22Rv1 (cell line): ENCODE results near the gene MKI67.

ENCODE experiments used
- H3K27ac ChIP-seq: fragments of 450-650 bp; 2 replicates; pipeline ENCODE4 v1.5.1; 2017
- ZFX ChIP-seq: fragments of 450-650 bp; IDR thresholded peaks from 2 replicates; pipeline ENCODE4 v1.6.1; 2017; ENCODE audit warnings: antibody characterized with exemption, borderline replicate concordance
- TF ChIP-seq, protein P1 (sequence below): fragments of 450-650 bp; IDR thresholded peaks from 2 replicates; pipeline ENCODE4 v1.5.1; 2017; ENCODE audit warnings: mild to moderate bottlenecking

The MKI67 gene

DNA sequence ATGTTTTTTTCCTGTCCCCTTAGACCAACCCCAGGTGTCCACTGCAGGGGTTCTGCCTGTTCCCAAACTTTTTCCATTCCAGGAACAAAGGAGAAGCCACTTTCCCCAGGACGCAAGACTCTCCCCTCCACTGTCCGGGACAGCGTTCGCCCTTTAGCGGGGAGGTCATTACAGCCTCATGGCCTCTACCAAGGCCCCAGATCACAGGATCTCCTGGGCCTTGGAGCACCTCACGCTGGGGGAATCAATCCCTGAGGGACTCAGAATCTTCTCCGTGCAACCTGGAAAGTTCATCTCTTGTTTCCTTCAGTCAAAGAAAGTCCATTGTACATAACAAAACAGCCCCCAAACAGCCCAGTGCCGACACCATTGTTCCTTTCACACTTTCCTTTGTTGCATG, 41.2 kb downstream of the MKI67 start:
- no peak for TF ChIP-seq ZFX
- TF ChIP-seq, protein P1, sequence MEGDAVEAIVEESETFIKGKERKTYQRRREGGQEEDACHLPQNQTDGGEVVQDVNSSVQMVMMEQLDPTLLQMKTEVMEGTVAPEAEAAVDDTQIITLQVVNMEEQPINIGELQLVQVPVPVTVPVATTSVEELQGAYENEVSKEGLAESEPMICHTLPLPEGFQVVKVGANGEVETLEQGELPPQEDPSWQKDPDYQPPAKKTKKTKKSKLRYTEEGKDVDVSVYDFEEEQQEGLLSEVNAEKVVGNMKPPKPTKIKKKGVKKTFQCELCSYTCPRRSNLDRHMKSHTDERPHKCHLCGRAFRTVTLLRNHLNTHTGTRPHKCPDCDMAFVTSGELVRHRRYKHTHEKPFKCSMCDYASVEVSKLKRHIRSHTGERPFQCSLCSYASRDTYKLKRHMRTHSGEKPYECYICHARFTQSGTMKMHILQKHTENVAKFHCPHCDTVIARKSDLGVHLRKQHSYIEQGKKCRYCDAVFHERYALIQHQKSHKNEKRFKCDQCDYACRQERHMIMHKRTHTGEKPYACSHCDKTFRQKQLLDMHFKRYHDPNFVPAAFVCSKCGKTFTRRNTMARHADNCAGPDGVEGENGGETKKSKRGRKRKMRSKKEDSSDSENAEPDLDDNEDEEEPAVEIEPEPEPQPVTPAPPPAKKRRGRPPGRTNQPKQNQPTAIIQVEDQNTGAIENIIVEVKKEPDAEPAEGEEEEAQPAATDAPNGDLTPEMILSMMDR, result no peak

GRCh38 chr10:128084364-128084763, 41.9 kb downstream of the MKI67 start:
- no peak overlapping the region for H3K27ac ChIP-seq
- TF ChIP-seq, protein P1, result no peak
- TF ChIP-seq ZFX, result no peak

More for the DNA sequence above, 41.2 kb downstream of the MKI67 start:
- no peak overlapping the region for H3K27ac ChIP-seq

DNA sequence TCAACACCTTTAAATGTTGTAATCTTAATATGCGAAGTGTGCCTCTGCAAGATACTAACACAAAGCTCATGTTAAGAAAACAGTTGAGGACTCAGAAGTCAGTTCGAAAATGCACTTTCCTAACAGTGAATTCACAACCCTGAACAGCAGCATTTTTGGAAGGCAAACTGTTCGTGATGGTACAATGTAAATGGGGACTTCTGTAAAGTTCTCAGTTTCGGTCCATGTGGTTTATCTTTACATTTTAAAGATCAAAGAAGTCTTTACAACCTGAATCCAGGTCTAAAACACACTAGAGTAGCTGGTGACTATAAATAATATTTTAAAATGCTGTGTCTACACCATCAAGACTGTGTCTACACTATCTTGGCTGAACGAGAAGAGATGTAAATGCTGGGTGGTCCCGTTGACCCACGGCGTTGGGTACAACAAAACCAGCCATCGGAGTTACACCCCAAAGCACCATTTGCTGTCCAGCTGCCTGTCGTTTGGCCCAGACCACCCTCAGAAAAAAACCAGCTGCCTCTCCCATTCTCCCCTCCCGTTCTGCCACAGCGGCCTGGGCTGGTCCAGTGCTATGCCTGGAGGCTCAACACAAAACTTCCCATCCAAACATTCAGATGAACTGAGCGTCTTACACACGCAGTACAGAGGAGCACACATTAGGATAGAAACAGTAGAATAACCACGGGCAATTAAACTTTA, 42.9 kb downstream of the MKI67 start:
- TF ChIP-seq ZFX, result no peak
- TF ChIP-seq, protein P1, result no peak
- no peak overlapping the region for H3K27ac ChIP-seq

DNA sequence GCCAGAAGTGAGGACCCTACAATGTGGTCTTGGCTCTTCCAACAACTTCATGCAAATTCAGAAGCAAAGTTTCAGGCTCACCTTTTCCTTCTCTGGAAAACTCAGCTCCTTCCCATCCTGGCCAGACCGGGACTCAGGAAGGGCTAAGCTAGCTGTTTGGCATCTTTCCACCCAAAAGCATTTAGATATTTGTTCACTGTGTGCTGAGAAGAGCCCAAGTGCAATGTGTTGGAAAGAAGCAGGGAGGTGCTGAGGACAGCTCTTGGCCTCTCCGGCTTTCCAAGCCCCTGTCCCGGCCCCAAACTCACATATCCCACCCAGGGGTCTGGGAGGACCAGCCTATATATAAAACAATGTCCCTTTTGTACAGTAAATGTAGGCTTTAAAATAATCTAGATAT, 44.5 kb downstream of the MKI67 start:
- TF ChIP-seq ZFX, result no peak
- TF ChIP-seq, protein P1, result no peak
- no peak overlapping the region for H3K27ac ChIP-seq

DNA sequence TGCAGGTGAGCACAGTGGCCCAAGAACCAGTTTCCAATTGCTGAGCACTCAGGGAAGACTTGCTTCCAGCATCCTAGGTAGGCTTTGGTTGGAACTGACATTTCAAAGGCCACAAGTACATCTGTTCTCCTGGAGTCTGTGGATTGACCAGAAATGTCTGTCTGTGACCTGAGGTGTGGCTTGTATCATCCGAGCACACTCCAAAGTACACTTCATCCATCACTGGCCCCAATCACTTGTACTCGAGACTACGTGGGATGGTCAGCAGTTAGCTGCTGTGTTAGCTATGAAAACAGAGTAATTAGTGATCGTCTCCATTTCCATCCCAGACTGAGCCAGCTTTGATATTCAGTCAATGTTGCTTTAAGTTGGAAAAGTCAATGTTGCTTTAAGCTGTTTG, 45.0 kb downstream of the MKI67 start:
- TF ChIP-seq, protein P1, result no peak
- no peak for TF ChIP-seq ZFX
- H3K27ac ChIP-seq, result no peak overlapping the region

DNA sequence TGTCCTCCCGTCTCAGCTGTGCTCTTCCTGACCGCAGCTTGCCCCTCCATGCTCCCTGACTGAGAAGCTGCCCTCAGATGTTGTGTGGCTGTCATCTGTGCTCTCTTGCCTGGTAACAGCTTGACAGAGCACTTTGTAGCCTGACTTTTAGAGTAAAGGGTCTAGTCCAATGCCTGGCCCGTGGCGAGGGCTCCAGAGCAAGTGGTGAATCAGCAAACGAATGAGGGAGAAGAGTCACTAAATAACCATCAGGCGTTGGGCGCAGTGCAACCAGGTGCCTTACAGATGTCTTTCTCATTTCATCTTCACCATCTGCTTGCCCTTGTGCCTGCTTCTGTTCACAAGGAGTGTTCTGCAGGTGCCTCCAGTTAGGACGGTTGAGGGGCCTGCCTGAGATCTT, 45.6 kb downstream of the MKI67 start:
- TF ChIP-seq ZFX, result no peak
- TF ChIP-seq, protein P1, result no peak

GRCh38 chr10:128080231-128080630, 46.0 kb downstream of the MKI67 start:
- TF ChIP-seq, protein P1, result no peak
- TF ChIP-seq ZFX, result no peak
- no peak overlapping the region for H3K27ac ChIP-seq

More for the DNA sequence above, 45.6 kb downstream of the MKI67 start:
- H3K27ac ChIP-seq, result no peak overlapping the region
